Measurements from ENCODE around the gene MBOAT2.
"Not testable (repeated sequence)": the region's sequence is repeated elsewhere in the genome, so short reads cannot be mapped to it uniquely, and the experiment has no call there.

Gene MBOAT2

GRCh38 chr2:8896671-8897070 is 106.8 kb downstream of the MBOAT2 start:
- DNase-seq (ENCODE audit: low read depth) = not testable (repeated sequence)

GRCh38 chr2:8895087-8895912 is 108.2 kb downstream of the MBOAT2 start:
- not testable (repeated sequence) for DNase-seq (ENCODE audit: low read depth)

GRCh38 chr2:8893978-8894820 is 109.3 kb downstream of the MBOAT2 start:
- no peak for DNase-seq (ENCODE audit: low read depth)

GRCh38 chr2:8893474-8893873 is 110.0 kb downstream of the MBOAT2 start:
- no peak for DNase-seq (ENCODE audit: low read depth)

- no peak for DNase-seq (ENCODE audit: low read depth)
These were observed 111.4 kb downstream of the MBOAT2 start for GRCh38 chr2:8892111-8892510.

GRCh38 chr2:8889978-8890377 is 113.5 kb downstream of the MBOAT2 start:
- no peak for DNase-seq (ENCODE audit: low read depth)

GRCh38 chr2:8888963-8889362 is 114.5 kb downstream of the MBOAT2 start:
- DNase-seq (ENCODE audit: low read depth) = no peak

GRCh38 chr2:8886876-8887275 is 116.6 kb downstream of the MBOAT2 start:
- no peak for DNase-seq (ENCODE audit: low read depth)

- no peak for DNase-seq (ENCODE audit: low read depth)
These were observed 117.3 kb downstream of the MBOAT2 start for GRCh38 chr2:8886202-8886518.

- DNase-seq (ENCODE audit: low read depth) = no peak
These were observed 117.9 kb downstream of the MBOAT2 start for GRCh38 chr2:8885449-8886201.

- no peak for DNase-seq (ENCODE audit: low read depth)
These were observed 118.7 kb downstream of the MBOAT2 start for GRCh38 chr2:8884812-8885211.

GRCh38 chr2:8882094-8882493 is 121.4 kb downstream of the MBOAT2 start:
- no peak for DNase-seq (ENCODE audit: low read depth)

GRCh38 chr2:8877894-8878293 is 125.6 kb downstream of the MBOAT2 start:
- no peak for DNase-seq (ENCODE audit: low read depth)

GRCh38 chr2:8877332-8877731 is 126.2 kb downstream of the MBOAT2 start:
- DNase-seq (ENCODE audit: low read depth) = no peak

- no peak for DNase-seq (ENCODE audit: low read depth)
These were observed 126.9 kb downstream of the MBOAT2 start for GRCh38 chr2:8876628-8877027.

- DNase-seq (ENCODE audit: low read depth) = no peak
These were observed 130.6 kb downstream of the MBOAT2 start for GRCh38 chr2:8872821-8873432.

- DNase-seq (ENCODE audit: low read depth) = no peak
These were observed 133.0 kb downstream of the MBOAT2 start for GRCh38 chr2:8870441-8870840.

GRCh38 chr2:8867363-8867762 is 136.1 kb downstream of the MBOAT2 start:
- DNase-seq (ENCODE audit: low read depth) = no peak

- DNase-seq (ENCODE audit: low read depth) = no peak
These were observed 140.0 kb downstream of the MBOAT2 start for GRCh38 chr2:8863331-8863953.

- no peak for DNase-seq (ENCODE audit: low read depth)
These were observed 141.3 kb downstream of the MBOAT2 start for GRCh38 chr2:8862230-8862629.

GRCh38 chr2:8861797-8862196 is 141.7 kb downstream of the MBOAT2 start:
- no peak for DNase-seq (ENCODE audit: low read depth)

- DNase-seq (ENCODE audit: low read depth) = no peak
These were observed 143.2 kb downstream of the MBOAT2 start for GRCh38 chr2:8860239-8860638.
